IMR-90 (cell line): ENCODE measurements around the gene TJAP1. TPM values are rescaled to one million over a fixed set of nuclear protein-coding genes. Genes with fewer than 3 reads are reported as not detected.
A peak's percentile ranks its signal among the peaks of the same experiment; 100 is the strongest.

Experiments used
- ATAC-seq: fragments of 200-7000 bp; cut with Tn5 transposase; 2 replicates; pipeline ENCODE4 v1.9.1; 2020; ENCODE audit warnings: low read depth, mild to moderate bottlenecking, moderate library complexity
- BruUV-seq: library from RNA; stranded (reverse); fragments of 400-500 nt; replicated peaks from 2 replicates; lab custom pipeline; 2021; lab: Mats Ljungman, UMichigan
- CTCF ChIA-PET: fragments of 300-600 bp; formaldehyde crosslinking; extraction: SDS; loops from one replicate; lab custom pipeline; 2021; ENCODE audit warnings: antibody characterized with exemption; lab: Yijun Ruan, JAX
- POLR2A ChIA-PET: fragments of 300-600 bp; sonication (Branson Sonifier 250); formaldehyde crosslinking; loops from one replicate; lab custom pipeline; 2022; ENCODE audit warnings: antibody characterized with exemption; ENCODE audit not compliant: unreplicated experiment; lab: Charles Lee
- DNase-seq: peaks from one replicate; pipeline ENCODE4 v3.0.0; 2013
- H2AFZ ChIP-seq: replicated peaks from 2 replicates; pipeline ENCODE3; 2013; ENCODE audit warnings: low read length, mild to moderate bottlenecking; ENCODE audit not compliant: poor library complexity
- H2AK5ac ChIP-seq: 2 replicates; pipeline ENCODE4 v1.6.1; 2013; ENCODE audit warnings: low read depth, low read length, inconsistent platforms
- H2AK9ac ChIP-seq: replicated peaks from 2 replicates; pipeline ENCODE3; 2013; ENCODE audit warnings: mild to moderate bottlenecking, low read depth, low read length, moderate library complexity; ENCODE audit not compliant: poor library complexity
- H2BK120ac ChIP-seq: 2 replicates; pipeline ENCODE4 v1.6.1; 2013; ENCODE audit warnings: low read depth, low read length, inconsistent platforms
- H2BK15ac ChIP-seq: 3 replicates; pipeline ENCODE4 v1.6.1; 2013; ENCODE audit warnings: low read depth, low read length, inconsistent platforms
- H2BK20ac ChIP-seq: 2 replicates; pipeline ENCODE4 v1.6.1; 2013; ENCODE audit warnings: low read depth, mild to moderate bottlenecking, inconsistent platforms, low read length, moderate library complexity
- H2BK5ac ChIP-seq: 2 replicates; pipeline ENCODE4 v1.6.1; 2013; ENCODE audit warnings: mild to moderate bottlenecking, low read depth, low read length, inconsistent platforms; ENCODE audit not compliant: poor library complexity, severe bottlenecking
- H3K14ac ChIP-seq: replicated peaks from 2 replicates; pipeline ENCODE4 v1.6.1; 2013; ENCODE audit warnings: low read depth, low read length, inconsistent platforms
- H3K18ac ChIP-seq: 2 replicates; pipeline ENCODE4 v1.6.1; 2013; ENCODE audit warnings: low read depth, low read length, control low read depth
- H3K23ac ChIP-seq: 2 replicates; pipeline ENCODE4 v1.6.1; 2013; ENCODE audit warnings: low read depth, low read length, inconsistent platforms
- H3K27ac ChIP-seq: 2 replicates; pipeline ENCODE4 v1.5.1; 2013; ENCODE audit warnings: mild to moderate bottlenecking, control low read depth, low read length; ENCODE audit not compliant: insufficient read depth
- H3K27me3 ChIP-seq: 2 replicates; pipeline ENCODE4 v1.6.1; 2013; ENCODE audit warnings: low read length; ENCODE audit not compliant: control insufficient read depth, insufficient read depth
- H3K36me3 ChIP-seq: 2 replicates; pipeline ENCODE4 v1.6.1; 2013; ENCODE audit warnings: low read length, mixed read lengths; ENCODE audit not compliant: control insufficient read depth, insufficient read depth
- H3K4ac ChIP-seq: 2 replicates; pipeline ENCODE4 v1.6.1; 2013; ENCODE audit warnings: low read depth, low read length, inconsistent platforms
- H3K4me1 ChIP-seq: 2 replicates; pipeline ENCODE4 v1.6.1; 2013; ENCODE audit warnings: low read length, mixed read lengths; ENCODE audit not compliant: control insufficient read depth, insufficient read depth
- H3K4me2 ChIP-seq: 2 replicates; pipeline ENCODE4 v1.6.1; 2013; ENCODE audit warnings: low read depth, mild to moderate bottlenecking, control low read depth, low read length, moderate library complexity
- H3K4me3 ChIP-seq: 2 replicates; pipeline ENCODE4 v1.5.1; 2013; ENCODE audit warnings: low read depth, mild to moderate bottlenecking, control low read depth, low read length, moderate library complexity; ENCODE audit not compliant: insufficient read depth
- H3K56ac ChIP-seq: 2 replicates; pipeline ENCODE4 v1.6.1; 2013; ENCODE audit warnings: low read length, inconsistent platforms; ENCODE audit not compliant: insufficient read depth; ENCODE audit errors: extremely low read depth
- H3K79me1 ChIP-seq, 2 experiments: 2 replicates each; pipeline ENCODE4 v1.6.1; 2013; ENCODE audit warnings: low read length in 2 of 2, inconsistent platforms in 1 of 2, low read depth in 1 of 2
- H3K9ac ChIP-seq: 2 replicates; pipeline ENCODE4 v1.6.1; 2013; ENCODE audit warnings: low read depth, low read length, control low read depth
- H3K9me1 ChIP-seq: 2 replicates; pipeline ENCODE4 v1.6.1; 2013; ENCODE audit warnings: low read length, inconsistent platforms; ENCODE audit not compliant: insufficient read depth
- H3K9me3 ChIP-seq: 2 replicates; pipeline ENCODE4 v1.6.1; 2013; ENCODE audit warnings: low read length; ENCODE audit not compliant: control insufficient read depth, insufficient read depth
- H4K20me1 ChIP-seq: 2 replicates; pipeline ENCODE4 v1.6.1; 2013; ENCODE audit warnings: low read length, inconsistent platforms; ENCODE audit not compliant: insufficient read depth
- H4K5ac ChIP-seq: 2 replicates; pipeline ENCODE4 v1.6.1; 2013; ENCODE audit warnings: mild to moderate bottlenecking, low read depth, low read length, control low read depth
- H4K8ac ChIP-seq, 2 experiments: 2 replicates each; pipeline ENCODE4 v1.6.1; 2013; ENCODE audit warnings: low read depth in 2 of 2, low read length in 2 of 2, control low read depth in 1 of 2, inconsistent platforms in 1 of 2
- H4K91ac ChIP-seq: 2 replicates; pipeline ENCODE4 v1.6.1; 2013; ENCODE audit warnings: low read depth, low read length, inconsistent platforms; ENCODE audit not compliant: insufficient read depth
- BHLHE40 ChIP-seq: fragments of 150-350 bp; IDR thresholded peaks from 2 replicates; pipeline ENCODE4 v1.6.1; 2016; ENCODE audit warnings: mild to moderate bottlenecking, low read depth, low read length
- CEBPB ChIP-seq: IDR thresholded peaks from 2 replicates; pipeline ENCODE4 v1.6.1; 2012; ENCODE audit warnings: low read depth, low read length, improper control_type of control experiment
- FOS ChIP-seq: fragments of 150-350 bp; IDR thresholded peaks from 2 replicates; pipeline ENCODE4 v1.6.1; 2016; ENCODE audit warnings: low read depth, low read length
- MAFK ChIP-seq: IDR thresholded peaks from 2 replicates; pipeline ENCODE4 v1.6.1; 2012; ENCODE audit warnings: low read depth, low read length, improper control_type of control experiment
- RAD21 ChIP-seq: IDR thresholded peaks from 2 replicates; pipeline ENCODE4 v1.6.1; 2012; ENCODE audit warnings: low read length, improper control_type of control experiment
- RCOR1 ChIP-seq: IDR thresholded peaks from 2 replicates; pipeline ENCODE4 v1.6.1; 2012; ENCODE audit warnings: mild to moderate bottlenecking, low read length, improper control_type of control experiment; ENCODE audit not compliant: insufficient replicate concordance
- RFX5 ChIP-seq: IDR thresholded peaks from 2 replicates; pipeline ENCODE4 v1.8.0; 2012; ENCODE audit warnings: low read depth, mild to moderate bottlenecking, low read length, moderate library complexity
- WGBS, 2 experiments: methylation state at CpG; one replicate each; pipeline versions ENCODE4 v1.1.5 to v1.1.7; 2013; ENCODE audit warnings: missing lambda C conversion rate in 2 of 2; ENCODE audit not compliant: insufficient read length in 1 of 2; ENCODE audit errors: extremely low coverage in 2 of 2; 5-methylcytosine and 5-hydroxymethylcytosine counted together
- dilution Hi-C: fragments of 300-500 bp; cut with HindIII; formaldehyde crosslinking; loops from one replicate; pipeline ENCODE4 v1.14.3; 2018; ENCODE audit warnings: low sequenced_read_pairs; ENCODE audit not compliant: unreplicated experiment
- in situ Hi-C: fragments of 300-500 bp; cut with MboI; formaldehyde crosslinking; loops from 3 replicates; pipeline ENCODE4 v1.14.3; 2019; ENCODE audit warnings: low sequenced_read_pairs, inconsistent platforms, mixed read lengths
- intact Hi-C: fragments of 100-400 bp; cut with micrococcal nuclease; formaldehyde crosslinking; loops from 2 replicates; pipeline ENCODE4 v1.10.0; 2022
- polyA plus RNA-seq, 3 experiments: library from polyadenylated mRNA; depleted of rRNA; stranded (reverse); fragments of >200 nt; gene quantifications; 2 replicates each; pipeline ENCODE4 v1.2.3, GENCODE V29; 2012; ENCODE audit warnings: low replicate concordance in 1 of 3
- total RNA-seq: library from RNA; depleted of rRNA; stranded (reverse); fragments of >200 nt; gene quantifications from 2 replicates; pipeline ENCODE4 v1.2.3, GENCODE V29; 2012

The TJAP1 gene
- total and polyA plus RNA-seq, 2 of the 4 experiments (the other 2 are of a cell fraction), result 12.2 to 34.2 TPM

DNA sequence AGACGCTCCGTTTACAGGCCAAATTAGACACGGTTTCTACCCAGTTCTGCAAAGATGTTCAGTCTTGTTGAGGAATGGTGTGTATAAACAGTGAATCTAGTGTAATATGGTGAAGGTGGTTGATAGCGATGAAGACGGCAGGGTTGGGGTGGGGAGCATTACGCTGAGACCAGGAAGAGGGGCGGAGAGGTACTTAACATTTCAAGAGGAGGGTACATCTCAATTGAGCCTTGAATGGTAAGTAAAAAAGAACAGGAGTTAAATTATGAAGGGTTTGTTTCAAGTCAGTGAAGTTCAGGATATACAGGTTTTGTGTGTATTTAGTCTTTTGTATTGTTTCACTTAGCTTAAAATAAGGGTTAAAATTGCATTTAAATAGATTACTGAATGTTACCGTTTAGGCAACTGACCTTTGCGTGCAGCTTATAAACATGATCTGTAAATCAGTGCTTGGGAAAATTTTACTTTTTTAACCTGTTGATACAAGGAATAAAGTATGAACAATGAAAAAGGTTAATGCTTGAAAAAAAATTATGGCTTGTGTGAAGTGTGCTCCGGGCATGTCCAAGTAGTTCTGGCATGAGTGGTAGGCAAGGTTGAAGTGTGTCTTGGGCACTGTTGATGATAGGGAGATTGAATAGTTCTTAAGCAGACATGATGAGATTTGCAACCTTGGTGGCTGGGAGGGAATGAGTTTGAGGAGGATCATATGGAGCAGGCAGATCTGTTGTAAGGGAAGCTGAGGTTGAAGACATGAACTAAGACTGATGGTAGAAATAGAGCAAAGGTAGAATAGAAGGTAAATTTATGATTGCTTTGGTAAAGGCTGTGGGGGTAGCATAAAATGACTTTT lies 40.4 kb downstream of the TJAP1 start:
- BruUV-seq, result TSS peak; percentile 39
- 6% methylated on average over 8 of the region's 10 CpGs; no CpG with 5 or more reads in 1 of the 2 experiments for WGBS, 2 experiments
- POLR2A ChIA-PET, result interaction anchor here (0.6 kb wide), 1 partner anchor 736 kb away, joined by 3 read pairs; the partner anchor contains the start of gene BICRAL

More for the DNA sequence above, 40.4 kb downstream of the TJAP1 start:
- H3K27me3 ChIP-seq, result no peaks in the 10 kb centered on the region
- H2BK5ac ChIP-seq, result peak overlapping the region; percentile 67
- peak overlapping the region; percentile 98 for H2AFZ ChIP-seq
- H3K18ac ChIP-seq, result no peak overlapping the region
- peak overlapping the region; percentile 100 for H3K14ac ChIP-seq
- H4K91ac ChIP-seq, result peak overlapping the region; percentile 43
- H2BK15ac ChIP-seq, result no peak overlapping the region
- DNase-seq, result peak; percentile 16
- CTCF ChIA-PET, result interaction anchor here (1.1 kb wide), 1 partner anchor 10 kb away, joined by 3 read pairs; no protein-coding TSS in a partner anchor
- H3K4me3 ChIP-seq, result peak overlapping the region; percentile 80
- dilution Hi-C loops, result no loop called here
- H2AK5ac ChIP-seq, result peak overlapping the region; percentile 94
- H4K8ac ChIP-seq, result peak overlapping the region; percentile 81 to 100
- peak overlapping the region; percentile 100 for H3K23ac ChIP-seq
- peak overlapping the region; percentile 83; the same call in 1 of the 2 replicates for H3K27ac ChIP-seq
- H3K79me1 ChIP-seq, result peaks cover 29 to 58% of the 10 kb centered on the region in 2 experiments
- peaks cover 12% of the 10 kb centered on the region; the same call in 1 of the 2 replicates for H3K9me1 ChIP-seq
- intact Hi-C loops, result no loop called here
- no peaks in the 10 kb centered on the region; the same call in 1 of the 2 replicates for H4K20me1 ChIP-seq
- peak overlapping the region; percentile 99 for H2AK9ac ChIP-seq
- in situ Hi-C loops, result no loop called here
- H3K36me3 ChIP-seq, result peaks cover 51% of the 10 kb centered on the region
- peak overlapping the region; percentile 90 for H3K56ac ChIP-seq
- no peak overlapping the region for H2BK20ac ChIP-seq
- peak; percentile 3; the same call in 1 of the 2 replicates for ATAC-seq
- H3K4me2 ChIP-seq, result peak overlapping the region; percentile 77
- H3K4ac ChIP-seq, result peak overlapping the region; percentile 99
- no peaks in the 10 kb centered on the region for H3K9me3 ChIP-seq
- TF ChIP-seq FOS (no peak), RCOR1 (no peak), RAD21 (no peak), RFX5 (no peak), MAFK (no peak), BHLHE40 (no peak), CEBPB (no peak)
- H2BK120ac ChIP-seq, result no peak overlapping the region
- peak overlapping the region; percentile 85 for H4K5ac ChIP-seq
- H3K4me1 ChIP-seq, result peaks cover 13% of the 10 kb centered on the region
- peak overlapping the region; percentile 96 for H3K9ac ChIP-seq
